Epithelial cell of esophagus (primary cell): Measurements from ENCODE around the gene SLC2A2.

Experiments used
- DNase-seq: peaks from one replicate; pipeline ENCODE4 v3.0.0; 2010; ENCODE audit warnings: low read depth
- H3K4me3 ChIP-seq: 2 replicates; pipeline ENCODE4 v1.5.1; 2011; ENCODE audit warnings: mild to moderate bottlenecking, low read length, control low read depth
- TF ChIP-seq, protein P1 (sequence below): IDR thresholded peaks from 2 replicates; pipeline ENCODE4 v1.5.1; 2011; ENCODE audit warnings: low read depth, mild to moderate bottlenecking, low read length, control low read depth, inconsistent platforms; ENCODE audit not compliant: insufficient read depth; ENCODE audit errors: missing control alignments

SLC2A2 gene

GRCh38 chr3:171001957-171002694, 24.4 kb downstream of the SLC2A2 start:
- TF ChIP-seq, protein P1, sequence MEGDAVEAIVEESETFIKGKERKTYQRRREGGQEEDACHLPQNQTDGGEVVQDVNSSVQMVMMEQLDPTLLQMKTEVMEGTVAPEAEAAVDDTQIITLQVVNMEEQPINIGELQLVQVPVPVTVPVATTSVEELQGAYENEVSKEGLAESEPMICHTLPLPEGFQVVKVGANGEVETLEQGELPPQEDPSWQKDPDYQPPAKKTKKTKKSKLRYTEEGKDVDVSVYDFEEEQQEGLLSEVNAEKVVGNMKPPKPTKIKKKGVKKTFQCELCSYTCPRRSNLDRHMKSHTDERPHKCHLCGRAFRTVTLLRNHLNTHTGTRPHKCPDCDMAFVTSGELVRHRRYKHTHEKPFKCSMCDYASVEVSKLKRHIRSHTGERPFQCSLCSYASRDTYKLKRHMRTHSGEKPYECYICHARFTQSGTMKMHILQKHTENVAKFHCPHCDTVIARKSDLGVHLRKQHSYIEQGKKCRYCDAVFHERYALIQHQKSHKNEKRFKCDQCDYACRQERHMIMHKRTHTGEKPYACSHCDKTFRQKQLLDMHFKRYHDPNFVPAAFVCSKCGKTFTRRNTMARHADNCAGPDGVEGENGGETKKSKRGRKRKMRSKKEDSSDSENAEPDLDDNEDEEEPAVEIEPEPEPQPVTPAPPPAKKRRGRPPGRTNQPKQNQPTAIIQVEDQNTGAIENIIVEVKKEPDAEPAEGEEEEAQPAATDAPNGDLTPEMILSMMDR, result no peak
- DNase-seq, result peak; percentile 62

DNA sequence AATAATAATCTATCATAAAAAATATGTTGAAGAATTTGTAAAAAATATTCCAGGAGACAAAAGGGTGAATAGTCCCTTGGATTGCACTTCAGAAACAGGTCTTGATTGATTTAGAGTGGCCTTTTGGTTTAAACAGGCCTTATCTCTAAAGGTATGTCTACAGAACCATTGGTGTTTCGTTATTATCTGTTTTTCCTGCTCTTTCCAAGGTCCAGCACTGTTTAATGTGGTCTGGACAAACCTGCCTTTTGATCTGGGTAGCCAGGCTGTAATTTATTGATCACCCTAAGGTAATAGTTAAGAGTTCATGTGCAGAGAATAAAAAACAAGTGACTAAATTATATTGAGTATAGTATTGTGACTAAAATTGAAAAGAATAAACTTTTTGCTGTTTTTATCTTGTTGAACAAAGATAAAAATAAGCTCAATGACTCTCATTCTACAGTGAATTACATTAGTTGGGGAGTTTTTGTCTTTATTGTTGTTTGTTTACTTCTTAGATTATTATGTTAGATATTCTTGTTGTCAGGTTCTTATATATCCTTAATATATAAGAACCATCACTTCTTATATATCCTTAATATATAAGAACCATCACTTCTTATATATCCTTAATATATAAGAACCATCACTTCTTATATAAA, 25.1 kb downstream of the SLC2A2 start:
- no peak overlapping the region for H3K4me3 ChIP-seq
- no peak for DNase-seq
- TF ChIP-seq, protein P1, result no peak

More at GRCh38 chr3:171001957-171002694, 24.4 kb downstream of the SLC2A2 start:
- no peak overlapping the region for H3K4me3 ChIP-seq

DNA sequence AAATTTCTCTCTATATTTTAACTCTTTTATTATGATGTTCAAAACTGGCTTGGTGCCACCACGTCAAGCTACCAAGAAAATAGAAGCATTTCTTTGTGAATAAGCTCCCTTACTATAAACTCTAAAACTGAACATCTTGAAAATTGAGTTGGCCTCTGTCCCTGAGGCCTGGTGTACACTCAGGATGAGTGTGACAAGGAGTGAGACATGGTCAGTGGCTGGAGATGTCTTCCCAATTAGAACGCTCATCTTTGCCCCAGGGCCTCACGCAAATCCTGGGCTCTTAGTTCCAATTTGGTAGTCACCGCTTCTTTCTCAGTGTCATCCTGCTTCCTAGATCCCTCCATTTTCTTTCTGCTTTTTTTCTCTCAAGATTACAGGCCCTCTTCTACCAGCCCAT, 26.2 kb downstream of the SLC2A2 start:
- no peak overlapping the region for H3K4me3 ChIP-seq
- TF ChIP-seq, protein P1, result no peak
- DNase-seq, result no peak

GRCh38 chr3:170999737-171000242, 26.7 kb downstream of the SLC2A2 start:
- peak; percentile 90 for DNase-seq
- no peak overlapping the region for H3K4me3 ChIP-seq
- TF ChIP-seq, protein P1, result no peak

DNA sequence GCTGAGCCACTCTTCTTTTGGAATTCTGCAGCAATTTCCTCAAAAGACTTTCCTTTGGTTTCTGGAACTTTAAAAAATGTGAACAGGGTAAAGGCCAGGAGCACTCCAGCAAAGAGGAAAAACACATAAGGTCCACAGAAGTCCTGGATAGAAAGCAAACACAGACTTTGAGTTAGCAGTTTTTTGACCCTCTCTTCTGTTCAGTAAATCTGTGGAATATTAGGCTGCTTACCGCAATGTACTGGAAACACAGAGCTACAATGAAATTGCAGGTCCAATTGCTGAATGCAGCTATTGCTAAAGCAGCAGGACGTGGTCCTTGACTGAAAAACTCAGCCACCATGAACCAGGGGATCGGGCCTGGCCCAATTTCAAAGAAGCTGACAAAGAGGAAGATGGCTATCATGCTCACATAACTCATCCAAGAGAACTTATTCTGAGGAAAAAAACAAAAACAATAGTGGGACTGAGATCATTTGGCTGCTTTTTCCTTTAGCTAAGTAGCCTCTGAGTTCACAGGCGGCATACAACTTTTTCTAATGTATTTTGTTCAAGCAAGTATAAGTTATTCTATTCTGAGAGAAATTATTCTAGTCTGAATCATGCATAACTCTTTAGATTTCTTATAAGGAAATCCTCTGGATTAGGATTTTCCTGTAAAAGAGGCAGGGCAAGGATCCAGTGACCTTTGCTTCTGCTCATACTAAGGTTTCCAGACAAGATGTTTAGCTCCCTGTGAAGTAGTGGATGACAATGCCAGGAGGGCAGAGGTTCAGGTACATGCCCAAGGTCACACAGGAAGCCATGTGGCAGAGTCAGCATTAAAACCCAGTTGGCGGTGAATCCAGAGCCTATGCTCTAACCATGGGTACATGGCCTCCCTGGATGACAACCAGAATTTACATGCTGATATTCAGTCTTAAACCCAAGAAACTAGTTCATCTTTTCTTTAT, 28.3 kb downstream of the SLC2A2 start:
- TF ChIP-seq, protein P1, result no peak
- no peak for DNase-seq
- no peak overlapping the region for H3K4me3 ChIP-seq

- TF ChIP-seq, protein P1, result no peak
- H3K4me3 ChIP-seq, result no peak overlapping the region
- DNase-seq, result peak; percentile 85
Observed at GRCh38 chr3:170992854-170993253, 33.7 kb downstream of the SLC2A2 start.
